ENCODE measurements around the gene MUSK. TPM values are rescaled to one million over a fixed set of nuclear protein-coding genes. Genes with fewer than 3 reads are reported as not detected.

Gene MUSK
- total RNA-seq, 1 donor from 2014 or later = not detected

DNA sequence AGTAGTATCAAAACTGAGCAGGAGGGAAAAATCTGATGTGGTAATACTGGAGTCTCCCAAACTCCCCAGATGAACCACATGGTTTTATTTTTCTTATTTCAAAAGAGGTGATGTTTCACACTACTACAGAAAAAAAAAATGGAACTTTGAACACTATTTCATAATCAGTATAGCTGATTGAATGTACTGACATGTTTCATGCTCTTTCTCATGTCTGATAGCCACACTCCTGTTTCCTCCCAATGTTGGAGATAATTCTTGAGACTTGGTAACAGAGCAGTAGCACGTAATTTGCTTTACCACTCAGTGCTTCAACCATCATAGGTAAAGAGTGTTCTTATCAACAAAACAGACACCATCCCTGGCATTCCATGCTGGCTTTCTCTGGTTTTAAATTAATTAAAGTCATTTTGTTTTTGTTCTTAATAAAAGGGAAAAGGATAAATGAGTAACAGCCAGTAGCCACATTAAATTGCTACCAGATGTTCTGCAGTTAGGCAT is 85.2 kb downstream of the MUSK start:
- H3K4me1 Mint-ChIP-seq (ENCODE audit: unreplicated experiment) = peaks cover 58% of the 10 kb centered on the region
- H3K27ac Mint-ChIP-seq (ENCODE audit: unreplicated experiment) = peak overlapping the region; percentile 94
- H3K27me3 Mint-ChIP-seq (ENCODE audit: unreplicated experiment) = no peaks in the 10 kb centered on the region
- peaks cover under 1% of the 10 kb centered on the region for H3K36me3 Mint-ChIP-seq (ENCODE audit: unreplicated experiment)
- H3K9me3 Mint-ChIP-seq (ENCODE audit: unreplicated experiment) = peaks cover 9% of the 10 kb centered on the region
- DNase-seq (ENCODE audit: extremely low spot score, unreplicated experiment) = no peak
- H3K4me3 Mint-ChIP-seq (ENCODE audit: unreplicated experiment) = no peak overlapping the region
- TF ChIP-seq, protein P1, sequence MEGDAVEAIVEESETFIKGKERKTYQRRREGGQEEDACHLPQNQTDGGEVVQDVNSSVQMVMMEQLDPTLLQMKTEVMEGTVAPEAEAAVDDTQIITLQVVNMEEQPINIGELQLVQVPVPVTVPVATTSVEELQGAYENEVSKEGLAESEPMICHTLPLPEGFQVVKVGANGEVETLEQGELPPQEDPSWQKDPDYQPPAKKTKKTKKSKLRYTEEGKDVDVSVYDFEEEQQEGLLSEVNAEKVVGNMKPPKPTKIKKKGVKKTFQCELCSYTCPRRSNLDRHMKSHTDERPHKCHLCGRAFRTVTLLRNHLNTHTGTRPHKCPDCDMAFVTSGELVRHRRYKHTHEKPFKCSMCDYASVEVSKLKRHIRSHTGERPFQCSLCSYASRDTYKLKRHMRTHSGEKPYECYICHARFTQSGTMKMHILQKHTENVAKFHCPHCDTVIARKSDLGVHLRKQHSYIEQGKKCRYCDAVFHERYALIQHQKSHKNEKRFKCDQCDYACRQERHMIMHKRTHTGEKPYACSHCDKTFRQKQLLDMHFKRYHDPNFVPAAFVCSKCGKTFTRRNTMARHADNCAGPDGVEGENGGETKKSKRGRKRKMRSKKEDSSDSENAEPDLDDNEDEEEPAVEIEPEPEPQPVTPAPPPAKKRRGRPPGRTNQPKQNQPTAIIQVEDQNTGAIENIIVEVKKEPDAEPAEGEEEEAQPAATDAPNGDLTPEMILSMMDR (IDR thresholded peaks at IDR 0.05) = no peak

DNA sequence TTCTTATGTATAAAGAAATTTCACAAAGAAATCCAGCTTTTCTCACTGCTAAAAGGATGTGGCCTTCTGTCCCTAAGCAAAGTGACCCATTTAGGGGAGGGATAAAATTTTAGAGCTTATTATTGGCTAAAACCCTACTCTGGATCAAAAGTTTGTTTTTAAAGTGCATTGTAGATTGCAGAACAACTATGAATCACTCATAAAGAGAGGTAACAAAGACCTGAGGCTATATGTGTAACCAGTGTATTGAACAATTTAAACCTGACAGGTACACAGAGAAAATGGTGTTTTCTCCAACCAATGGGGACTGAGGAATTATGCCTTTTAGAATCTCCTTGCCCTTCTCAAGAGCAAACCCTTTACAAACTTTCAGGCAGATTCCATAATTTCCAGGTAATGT is 86.6 kb downstream of the MUSK start:
- no peak overlapping the region for H3K4me3 Mint-ChIP-seq (ENCODE audit: unreplicated experiment)
- H3K9me3 Mint-ChIP-seq (ENCODE audit: unreplicated experiment) = peaks cover 11% of the 10 kb centered on the region
- DNase-seq (ENCODE audit: extremely low spot score, unreplicated experiment) = no peak
- H3K4me1 Mint-ChIP-seq (ENCODE audit: unreplicated experiment) = peaks cover 48% of the 10 kb centered on the region
- H3K36me3 Mint-ChIP-seq (ENCODE audit: unreplicated experiment) = peaks cover 2% of the 10 kb centered on the region
- TF ChIP-seq, protein P1 (IDR thresholded peaks at IDR 0.05) = no peak
- no peaks in the 10 kb centered on the region for H3K27me3 Mint-ChIP-seq (ENCODE audit: unreplicated experiment)
- H3K27ac Mint-ChIP-seq (ENCODE audit: unreplicated experiment) = no peak overlapping the region

DNA sequence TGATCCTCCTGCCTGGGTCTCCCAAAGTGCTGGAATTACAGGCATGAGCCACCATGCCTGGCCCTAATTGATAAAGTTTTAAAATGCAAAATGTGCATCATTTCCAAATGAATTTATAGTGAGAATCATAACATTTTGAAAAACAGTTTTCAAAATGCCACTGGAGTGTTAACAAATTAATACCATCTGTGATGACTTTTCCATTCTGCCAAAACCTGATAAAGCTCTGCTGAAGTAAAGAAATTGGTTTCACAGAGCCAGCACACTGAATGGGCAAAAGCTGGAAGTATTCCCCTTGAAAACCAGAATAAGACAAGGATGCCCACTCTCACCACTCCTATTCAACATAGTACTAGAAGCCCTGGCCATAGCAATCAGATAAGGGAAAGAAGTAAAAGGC is 89.6 kb downstream of the MUSK start:
- Mint-ChIP-seq H3K27me3 (ENCODE audit: unreplicated experiment) (no peaks in the 10 kb centered on the region), H3K27ac (ENCODE audit: unreplicated experiment) (no peak overlapping the region), H3K9me3 (ENCODE audit: unreplicated experiment) (peaks cover 6% of the 10 kb centered on the region), H3K4me1 (ENCODE audit: unreplicated experiment) (peaks cover 22% of the 10 kb centered on the region), H3K36me3 (ENCODE audit: unreplicated experiment) (peaks cover 2% of the 10 kb centered on the region), H3K4me3 (ENCODE audit: unreplicated experiment) (no peak overlapping the region)
- DNase-seq (ENCODE audit: extremely low spot score, unreplicated experiment) = no peak
- TF ChIP-seq, protein P1 (IDR thresholded peaks at IDR 0.05) = no peak

DNA sequence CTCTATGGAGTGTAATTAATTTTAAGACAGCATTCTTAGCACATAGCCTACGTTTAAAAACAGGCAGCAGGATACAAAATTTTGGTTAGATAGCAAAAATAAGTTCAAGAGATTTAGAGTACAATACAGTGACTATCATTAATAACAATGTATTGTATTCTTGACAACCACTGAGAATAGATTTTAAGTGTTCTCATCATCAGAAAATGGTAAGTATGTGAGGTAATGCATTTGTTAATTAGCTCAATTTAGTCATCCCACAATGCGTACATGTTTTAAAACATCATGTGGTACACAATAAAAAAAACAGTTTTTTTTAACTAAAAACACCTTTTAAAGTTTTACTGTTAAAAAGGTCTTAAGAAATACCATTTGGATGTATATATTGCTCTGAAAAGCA is 94.2 kb downstream of the MUSK start:
- no peak overlapping the region for H3K27ac Mint-ChIP-seq (ENCODE audit: unreplicated experiment)
- H3K27me3 Mint-ChIP-seq (ENCODE audit: unreplicated experiment) = no peaks in the 10 kb centered on the region
- H3K4me3 Mint-ChIP-seq (ENCODE audit: unreplicated experiment) = no peak overlapping the region
- H3K9me3 Mint-ChIP-seq (ENCODE audit: unreplicated experiment) = peaks cover 6% of the 10 kb centered on the region
- peaks cover 24% of the 10 kb centered on the region for H3K4me1 Mint-ChIP-seq (ENCODE audit: unreplicated experiment)
- no peak for DNase-seq (ENCODE audit: extremely low spot score, unreplicated experiment)
- TF ChIP-seq, protein P1 (IDR thresholded peaks at IDR 0.05) = no peak
- peaks cover 5% of the 10 kb centered on the region for H3K36me3 Mint-ChIP-seq (ENCODE audit: unreplicated experiment)

DNA sequence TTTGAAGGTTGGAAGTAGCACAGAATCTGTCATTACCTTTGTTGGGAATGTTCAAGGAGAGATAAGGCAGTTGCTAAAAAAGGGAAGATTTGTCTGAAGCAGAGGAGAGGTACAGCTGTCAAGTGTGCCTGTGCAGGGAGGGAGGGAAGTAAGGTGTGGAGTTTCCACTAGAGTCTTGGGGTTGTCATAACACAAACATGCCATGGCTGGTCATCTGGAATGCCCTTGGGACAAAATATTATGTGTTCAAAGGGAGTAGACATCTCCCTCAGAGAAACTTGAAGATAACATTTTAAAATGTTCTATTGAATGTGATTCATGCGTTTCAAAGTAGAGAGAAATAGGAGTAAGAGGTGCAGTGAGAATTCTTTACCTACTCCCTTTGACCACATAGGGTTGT is 95.0 kb downstream of the MUSK start:
- TF ChIP-seq, protein P1 (IDR thresholded peaks at IDR 0.05) = no peak
- H3K27ac Mint-ChIP-seq (ENCODE audit: unreplicated experiment) = no peak overlapping the region
- H3K27me3 Mint-ChIP-seq (ENCODE audit: unreplicated experiment) = no peaks in the 10 kb centered on the region
- H3K9me3 Mint-ChIP-seq (ENCODE audit: unreplicated experiment) = peaks cover 4% of the 10 kb centered on the region
- H3K4me1 Mint-ChIP-seq (ENCODE audit: unreplicated experiment) = peaks cover 23% of the 10 kb centered on the region
- no peak for DNase-seq (ENCODE audit: extremely low spot score, unreplicated experiment)
- no peak overlapping the region for H3K4me3 Mint-ChIP-seq (ENCODE audit: unreplicated experiment)
- peaks cover 5% of the 10 kb centered on the region for H3K36me3 Mint-ChIP-seq (ENCODE audit: unreplicated experiment)

Data from osteocyte (in vitro differentiated cells).